Prostate gland (tissue), 2 donors: ENCODE measurements around the gene POTEF.
"Not testable (repeated sequence)": the region's sequence is repeated elsewhere in the genome, so short reads cannot be mapped to it uniquely, and the experiment has no call there.

Experiments
- CTCF ChIP-seq, 4 experiments: fragments of 200-600 bp in 2 of 4; fragments of 450-650 bp in 2 of 4; sonication (generic) in 2 of 4; IDR thresholded peaks; 1 replicate in 3 of 4; 2 replicates in 1 of 4; pipeline ENCODE4 v1.5.1; 2016 to 2019; ENCODE audit warnings: antibody characterized with exemption in 4 of 4, mild to moderate bottlenecking in 2 of 4, moderate library complexity in 2 of 4
- POLR2A ChIP-seq: fragments of 450-650 bp; IDR thresholded peaks from one replicate; pipeline ENCODE4 v1.6.1; 2016; ENCODE audit warnings: antibody characterized with exemption, mild to moderate bottlenecking
- POLR2AphosphoS5 ChIP-seq: sonication (generic); formaldehyde crosslinking; IDR thresholded peaks from one replicate; pipeline ENCODE4 v1.6.1; 2017; ENCODE audit warnings: antibody characterized with exemption

GRCh38 chr2:130157354-130157753 lies 28.3 kb upstream of the POTEF start:
- TF ChIP-seq POLR2A; CTCF (IDR thresholded peaks at IDR 0.05); POLR2AphosphoS5: not testable (repeated sequence)
